ENCODE results near the gene VPS26B. TPM values are rescaled to one million over a fixed set of nuclear protein-coding genes. Genes with fewer than 3 reads are reported as not detected.

The VPS26B gene
- total and polyA plus RNA-seq, 9 of the 15 experiments (the other 6 are each of a cell fraction or from before 2014, with no cell fraction given) = 3.5 to 43.3 (median 27.4) TPM

DNA sequence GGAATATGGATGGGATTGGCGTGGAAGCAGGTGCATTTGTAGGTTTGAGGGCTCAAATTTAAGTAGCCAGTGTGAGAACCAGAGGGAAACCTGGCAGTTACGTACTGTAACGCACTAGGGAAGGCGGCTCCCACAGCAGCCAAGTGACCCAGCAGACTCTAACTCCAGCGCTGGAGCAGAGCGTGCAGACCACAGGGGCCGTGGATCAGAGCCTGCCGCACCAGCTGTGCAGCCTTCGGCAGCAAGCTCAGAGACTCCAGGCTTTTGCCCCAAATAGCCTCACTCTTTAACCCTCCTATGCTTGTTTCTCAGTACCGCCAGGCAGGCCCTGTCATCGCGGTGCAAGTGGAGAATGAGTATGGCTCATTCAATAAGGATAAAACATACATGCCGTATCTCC lies 64.0 kb downstream of the VPS26B start (continued):
- TF ChIP-seq, protein P1, sequence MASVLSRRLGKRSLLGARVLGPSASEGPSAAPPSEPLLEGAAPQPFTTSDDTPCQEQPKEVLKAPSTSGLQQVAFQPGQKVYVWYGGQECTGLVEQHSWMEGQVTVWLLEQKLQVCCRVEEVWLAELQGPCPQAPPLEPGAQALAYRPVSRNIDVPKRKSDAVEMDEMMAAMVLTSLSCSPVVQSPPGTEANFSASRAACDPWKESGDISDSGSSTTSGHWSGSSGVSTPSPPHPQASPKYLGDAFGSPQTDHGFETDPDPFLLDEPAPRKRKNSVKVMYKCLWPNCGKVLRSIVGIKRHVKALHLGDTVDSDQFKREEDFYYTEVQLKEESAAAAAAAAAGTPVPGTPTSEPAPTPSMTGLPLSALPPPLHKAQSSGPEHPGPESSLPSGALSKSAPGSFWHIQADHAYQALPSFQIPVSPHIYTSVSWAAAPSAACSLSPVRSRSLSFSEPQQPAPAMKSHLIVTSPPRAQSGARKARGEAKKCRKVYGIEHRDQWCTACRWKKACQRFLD (CRISPR knock-in tag; IDR thresholded peaks at IDR 0.05) = no peak
- no peak for TF ChIP-seq ETV6 (IDR thresholded peaks at IDR 0.05; ENCODE audit: borderline replicate concordance in 1 of 2, low read depth in 2 of 2, low read length in 1 of 2)
- TF ChIP-seq ETV6 (CRISPR knock-in tag; IDR thresholded peaks at IDR 0.05; ENCODE audit: borderline replicate concordance) = no peak
- TF ChIP-seq ARID3A (IDR thresholded peaks at IDR 0.05; ENCODE audit: borderline replicate concordance, low read depth, low read length) = no peak
- TF ChIP-seq PML (IDR thresholded peaks at IDR 0.05; ENCODE audit: low read length) = no peak
- no peak for TF ChIP-seq SMARCE1 (IDR thresholded peaks at IDR 0.05)
- TF ChIP-seq JUND (IDR thresholded peaks at IDR 0.05; ENCODE audit: borderline replicate concordance, low read depth, low read length) = no peak
- TF ChIP-seq JUND (tag; IDR thresholded peaks at IDR 0.05; ENCODE audit: borderline replicate concordance, low read depth, low read length) = no peak

DNA sequence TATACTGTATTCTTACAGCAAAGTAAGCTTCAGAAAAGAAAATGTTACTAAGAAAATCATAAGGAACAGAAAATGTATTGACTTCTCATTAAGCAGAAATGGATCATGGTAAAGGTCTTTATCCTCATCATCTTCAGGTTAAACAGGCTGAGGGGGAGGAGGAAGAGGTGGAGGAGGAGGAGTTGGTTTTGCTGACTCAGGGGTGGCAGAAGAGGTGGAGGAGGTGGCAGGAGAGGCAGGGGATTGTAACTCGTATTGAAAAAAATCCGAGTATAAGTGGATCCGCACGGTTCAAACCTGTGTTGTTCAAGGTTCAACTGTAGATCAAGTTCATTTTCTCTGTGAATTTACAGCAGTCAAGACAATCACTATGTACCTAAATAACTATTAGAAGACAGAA lies 64.7 kb downstream of the VPS26B start:
- ATAC-seq (no peak), DNase-seq (ENCODE audit: extremely low read depth in 1 of 4, low spot score in 3 of 4) (no peak), FAIRE-seq (peak; percentile 15)
- Histone ChIP-seq H3K4me3 (no peak overlapping the region), H3K4me2 (ENCODE audit: insufficient read depth, low read length) (peak overlapping the region; percentile 37; the same call in 1 of the 2 replicates), H3K36me3 (ENCODE audit: control insufficient read depth, insufficient read depth, low read length) (no peaks in the 10 kb centered on the region), H3K9me1 (ENCODE audit: control insufficient read depth, insufficient read depth, low read length) (no peaks in the 10 kb centered on the region), H3K9me3 (replicated peaks; ENCODE audit: control insufficient read depth, insufficient read depth, low read depth, low read length) (no peaks in the 10 kb centered on the region), H3K79me2 (ENCODE audit: control insufficient read depth, insufficient read depth, low read length) (no peaks in the 10 kb centered on the region), H3K27ac (ENCODE audit: extremely low read depth, low read depth, low read length) (peak overlapping the region; percentile 22; the same call in 2 of the 3 replicates), H2AFZ (ENCODE audit: low read depth, low read length) (peak overlapping the region; percentile 64), H4K20me1 (replicated peaks; ENCODE audit: control insufficient read depth, insufficient read depth, low read length) (no peaks in the 10 kb centered on the region), H3K4me1 (replicated peaks in 1 of 2; ENCODE audit: control insufficient read depth in 2 of 2, insufficient read depth in 2 of 2, low read length in 2 of 2) (peaks cover 5 to 11% of the 10 kb centered on the region in 2 experiments; a peak in 3 of 5 replicates), H3K9ac (ENCODE audit: insufficient read depth in 1 of 2, low read depth in 2 of 2, low read length in 2 of 2) (no peak overlapping the region), H3K27me3 (ENCODE audit: control insufficient read depth in 2 of 2, insufficient read depth in 2 of 2, low read length in 2 of 2) (peaks cover 12 to 36% of the 10 kb centered on the region in 2 experiments)
- BruUV-seq (replicated peaks) = no TSS peak
- 19% methylated on average over 4 of the region's 4 CpGs for WGBS (ENCODE audit: insufficient coverage, low coverage, missing lambda C conversion rate)
- POLR2A ChIA-PET = interaction anchor here (0.7 kb wide), 1 partner anchor 445 kb away, joined by 4 read pairs; no protein-coding TSS in a partner anchor
- TF ChIP-seq MAFF (IDR thresholded peaks at IDR 0.05; ENCODE audit: low read length) (peak; percentile 71), ZFP36 (IDR thresholded peaks at IDR 0.05; ENCODE audit: low read depth, low read length, partially characterized antibody) (no peak), ESRRA (IDR thresholded peaks at IDR 0.05; ENCODE audit: borderline replicate concordance, low read depth) (no peak), BRD4 (IDR thresholded peaks at IDR 0.05) (no peak), NCOA6 (IDR thresholded peaks at IDR 0.05) (no peak), C11orf30 (IDR thresholded peaks at IDR 0.05; ENCODE audit: low read depth) (peak; percentile 90), ZNF316 (IDR thresholded peaks at IDR 0.05) (peak; percentile 95), MAFK (IDR thresholded peaks at IDR 0.05; ENCODE audit: low read length) (peak; percentile 64; the same call in 1 of the 2 replicates), NFE2 (IDR thresholded peaks at IDR 0.05; ENCODE audit: low read depth) (peak; percentile 58), MAFG (tag; conservative IDR thresholded peaks at IDR 0.05) (peak; percentile 72)
- in situ Hi-C loops (cut with MboI) (no loop called here), intact Hi-C loops (cut with micrococcal nuclease) (no loop called here)
- CTCF ChIA-PET (ENCODE audit: low intra/inter-chr PET ratio) = no interaction called here

Data from K562 (cell line).